H1 (cell line): ENCODE measurements around the gene RGS8.
A peak's percentile ranks its signal among the peaks of the same experiment; 100 is the strongest.

Experiments used
- BACH1 ChIP-seq: IDR thresholded peaks from 2 replicates; pipeline ENCODE4 v1.6.1; 2012; ENCODE audit warnings: low read length, improper control_type of control experiment
- CTCF ChIP-seq, 3 experiments: IDR thresholded peaks; 1 replicate in 2 of 3; 2 replicates in 1 of 3; pipeline versions ENCODE4 v1.5.1 to v1.6.1; 2011; ENCODE audit warnings: low read length in 3 of 3, mild to moderate bottlenecking in 3 of 3, inconsistent platforms in 2 of 3, low read depth in 1 of 3, moderate library complexity in 1 of 3; ENCODE audit not compliant: insufficient read depth in 1 of 3; ENCODE audit errors: control extremely low read depth in 1 of 3
- EP300 ChIP-seq, 2 experiments: IDR thresholded peaks; 1 replicate in 1 of 2; 2 replicates in 1 of 2; pipeline ENCODE4 v1.6.1; 2011 to 2012; ENCODE audit warnings: low read depth in 2 of 2, low read length in 2 of 2, mild to moderate bottlenecking in 2 of 2, borderline replicate concordance in 1 of 2, inconsistent platforms in 1 of 2, moderate library complexity in 1 of 2
- EZH2 ChIP-seq: fragments of 200-600 bp; sonication (generic); IDR thresholded peaks from 2 replicates; pipeline ENCODE4 v1.7.1; 2012; ENCODE audit warnings: low read depth, mild to moderate bottlenecking, moderate library complexity, low read length, inconsistent platforms; ENCODE audit not compliant: severe bottlenecking
- KDM5A ChIP-seq: fragments of 200-600 bp; IDR thresholded peaks from 2 replicates; pipeline ENCODE4 v1.7.1; 2012; ENCODE audit warnings: mild to moderate bottlenecking, low read length, inconsistent platforms, mixed read lengths
- MAX ChIP-seq: IDR thresholded peaks from 2 replicates; pipeline ENCODE4 v1.6.1; 2012; ENCODE audit warnings: inconsistent platforms
- SRF ChIP-seq: IDR thresholded peaks from 2 replicates; pipeline ENCODE4 v1.6.1; 2011; ENCODE audit warnings: mild to moderate bottlenecking, low read depth, low read length, moderate library complexity

- TF ChIP-seq BACH1 (no peak), KDM5A (no peak), CTCF (IDR thresholded peaks at IDR 0.05; ENCODE audit: control extremely low read depth in 1 of 3, insufficient read depth in 1 of 3, low read depth in 1 of 3, low read length in 3 of 3) (peak in 2 of 3 experiments; percentile 18 to 23; a peak in 2 of 4 replicates), EZH2 (no peak), MAX (no peak), EP300 (IDR thresholded peaks at IDR 0.05; ENCODE audit: borderline replicate concordance in 1 of 2, low read depth in 2 of 2, low read length in 2 of 2) (no peak), SRF (no peak)
Measured at GRCh38 chr1:182718311-182718710, 33.9 kb upstream of the RGS8 start.
